H1 (cell line): ENCODE data around the gene CDK5RAP2. TPM values are rescaled to one million over a fixed set of nuclear protein-coding genes. Genes with fewer than 3 reads are reported as not detected.

ENCODE experiments used
- CTCF ChIA-PET: fragments of 300-600 bp; sonication (Branson Sonifier 250); formaldehyde crosslinking; loops from one replicate; lab custom pipeline; 2021; ENCODE audit not compliant: partially characterized antibody; lab: Charles Lee
- POLR2A ChIA-PET: fragments of 300-600 bp; sonication (Branson Sonifier 250); formaldehyde crosslinking; loops from one replicate; lab custom pipeline; 2021; ENCODE audit warnings: inconsistent platforms; ENCODE audit not compliant: partially characterized antibody; lab: Charles Lee
- DNase-seq, 2 experiments: peaks; one replicate each; pipeline versions ENCODE4 v3.0.0 to v3.0.0-alpha.2; 2010 to 2022; ENCODE audit warnings: low spot score in 2 of 2, low read depth in 1 of 2, mixed read lengths in 1 of 2
- FAIRE-seq: peaks from 2 replicates; lab custom pipeline; 2011; peaks lifted over from hg19 to GRCh38; lab: Jason Lieb, UNC
- H2AFZ ChIP-seq: 2 replicates; pipeline ENCODE4 v1.8.1; 2012; ENCODE audit warnings: low read length, inconsistent platforms
- H2AK5ac ChIP-seq: 2 replicates; pipeline ENCODE4 v1.6.1; 2013; ENCODE audit warnings: low read depth, low read length
- H2BK120ac ChIP-seq: replicated peaks from 2 replicates; pipeline ENCODE3; 2013; ENCODE audit warnings: low read depth, low read length, inconsistent platforms
- H2BK12ac ChIP-seq: 2 replicates; pipeline ENCODE4 v1.6.1; 2013; ENCODE audit warnings: low read depth, low read length
- H2BK15ac ChIP-seq: 2 replicates; pipeline ENCODE4 v1.6.1; 2013; ENCODE audit warnings: low read length
- H2BK20ac ChIP-seq: 2 replicates; pipeline ENCODE4 v1.6.1; 2013; ENCODE audit warnings: low read length
- H2BK5ac ChIP-seq: 2 replicates; pipeline ENCODE4 v1.6.1; 2013; ENCODE audit warnings: low read depth, low read length
- H3K14ac ChIP-seq: 2 replicates; pipeline ENCODE4 v1.6.1; 2013; ENCODE audit warnings: inconsistent platforms; ENCODE audit not compliant: insufficient read length
- H3K18ac ChIP-seq: 2 replicates; pipeline ENCODE4 v1.6.1; 2013; ENCODE audit warnings: low read length; ENCODE audit errors: extremely low read depth
- H3K23ac ChIP-seq: 2 replicates; pipeline ENCODE4 v1.6.1; 2013; ENCODE audit warnings: inconsistent platforms; ENCODE audit not compliant: insufficient read length
- H3K23me2 ChIP-seq: 2 replicates; pipeline ENCODE4 v1.6.1; 2013; ENCODE audit warnings: low read depth, low read length
- H3K27ac ChIP-seq: 2 replicates; pipeline ENCODE4 v1.6.1; 2011; ENCODE audit warnings: low read depth, low read length, inconsistent platforms
- H3K27me3 ChIP-seq, 4 experiments: replicated peaks in 1 of 4; 1 replicate in 1 of 4; 2 replicates in 3 of 4; pipeline versions ENCODE4 v1.6.1 to v1.8.1; 2011 to 2013; ENCODE audit warnings: low read length in 3 of 4, mild to moderate bottlenecking in 3 of 4, inconsistent platforms in 2 of 4, mixed read lengths in 2 of 4, moderate library complexity in 1 of 4; ENCODE audit not compliant: control insufficient read depth in 3 of 4, insufficient read depth in 3 of 4; ENCODE audit errors: extremely low read depth in 1 of 4
- H3K36me3 ChIP-seq, 4 experiments: 2 replicates each; pipeline versions ENCODE4 v1.6.1 to v1.8.1; 2011 to 2013; ENCODE audit warnings: mild to moderate bottlenecking in 4 of 4, low read length in 3 of 4, moderate library complexity in 2 of 4, control low read depth in 1 of 4, inconsistent platforms in 1 of 4; ENCODE audit not compliant: insufficient read depth in 4 of 4, control insufficient read depth in 2 of 4
- H3K4ac ChIP-seq: replicated peaks from 2 replicates; pipeline ENCODE3; 2013; ENCODE audit warnings: low read length, low read depth, mixed read lengths, inconsistent platforms; ENCODE audit not compliant: insufficient read length
- H3K4me1 ChIP-seq, 4 experiments: replicated peaks in 1 of 4; 1 replicate in 1 of 4; 2 replicates in 3 of 4; pipeline versions ENCODE4 v1.6.1 to v1.8.1; 2011 to 2013; ENCODE audit warnings: low read length in 3 of 4, inconsistent platforms in 2 of 4, mixed read lengths in 1 of 4; ENCODE audit not compliant: insufficient read depth in 4 of 4, control insufficient read depth in 3 of 4
- H3K4me2 ChIP-seq, 2 experiments: 2 replicates each; pipeline versions ENCODE4 v1.6.1 to v1.8.1; 2011 to 2013; ENCODE audit warnings: low read depth in 2 of 2, low read length in 2 of 2, control low read depth in 1 of 2, inconsistent platforms in 1 of 2, mild to moderate bottlenecking in 1 of 2; ENCODE audit not compliant: insufficient read depth in 1 of 2
- H3K4me3 ChIP-seq, 4 experiments: fragments of 200-600, 300-600 bp in 1 of 4; sonication (generic), shearing (Covaris generic), sonication (Bioruptor Twin) in 1 of 4; 2 replicates each; pipeline versions ENCODE4 v1.5.1 to v1.8.1; 2011 to 2016; ENCODE audit warnings: low read length in 4 of 4, low read depth in 3 of 4, control low read depth in 2 of 4, inconsistent platforms in 2 of 4, mild to moderate bottlenecking in 2 of 4, mixed read lengths in 1 of 4, moderate library complexity in 1 of 4; ENCODE audit not compliant: insufficient read depth in 2 of 4; ENCODE audit errors: extremely low read depth in 1 of 4
- H3K56ac ChIP-seq: replicated peaks from 2 replicates; pipeline ENCODE3; 2013; ENCODE audit warnings: low read depth, mild to moderate bottlenecking, mixed read lengths, low read length, inconsistent platforms; ENCODE audit not compliant: insufficient read length
- H3K79me1 ChIP-seq: 2 replicates; pipeline ENCODE4 v1.6.1; 2013; ENCODE audit warnings: low read depth, low read length, control low read depth
- H3K79me2 ChIP-seq, 2 experiments: 2 replicates each; pipeline versions ENCODE4 v1.6.1 to v1.8.1; 2012 to 2013; ENCODE audit warnings: low read length in 2 of 2, mild to moderate bottlenecking in 2 of 2, inconsistent platforms in 1 of 2; ENCODE audit not compliant: insufficient read depth in 2 of 2, control insufficient read depth in 1 of 2
- H3K9ac ChIP-seq, 4 experiments: replicated peaks in 1 of 4; 1 replicate in 1 of 4; 2 replicates in 3 of 4; pipeline versions ENCODE4 v1.6.1 to v1.8.1; 2011 to 2013; ENCODE audit warnings: low read depth in 3 of 4, low read length in 3 of 4, control low read depth in 2 of 4, mild to moderate bottlenecking in 2 of 4, moderate library complexity in 2 of 4, inconsistent platforms in 1 of 4; ENCODE audit errors: extremely low read depth in 1 of 4
- H3K9me3 ChIP-seq, 2 experiments: 2 replicates each; pipeline versions ENCODE4 v1.6.1 to v1.8.1; 2012 to 2013; ENCODE audit warnings: mild to moderate bottlenecking in 2 of 2, moderate library complexity in 2 of 2, control low read depth in 1 of 2, inconsistent platforms in 1 of 2, low read depth in 1 of 2, low read length in 1 of 2, mixed read lengths in 1 of 2; ENCODE audit not compliant: insufficient read depth in 2 of 2
- H4K20me1 ChIP-seq, 2 experiments: replicated peaks in 1 of 2; 2 replicates each; pipeline versions ENCODE3 to v1.8.1; 2011 to 2013; ENCODE audit warnings: inconsistent platforms in 2 of 2, low read length in 2 of 2, mild to moderate bottlenecking in 1 of 2; ENCODE audit not compliant: insufficient read depth in 2 of 2, control insufficient read depth in 1 of 2
- H4K5ac ChIP-seq: 2 replicates; pipeline ENCODE4 v1.6.1; 2013; ENCODE audit warnings: low read length, low read depth, mixed read lengths, inconsistent platforms; ENCODE audit not compliant: insufficient read length
- H4K8ac ChIP-seq: 2 replicates; pipeline ENCODE4 v1.8.0; 2013; ENCODE audit warnings: mild to moderate bottlenecking, moderate library complexity, low read length, inconsistent platforms; ENCODE audit not compliant: insufficient read depth; ENCODE audit errors: extremely low read depth
- H4K91ac ChIP-seq: replicated peaks from 2 replicates; pipeline ENCODE3; 2013; ENCODE audit warnings: low read length, mixed read lengths, inconsistent platforms; ENCODE audit not compliant: insufficient read length
- BACH1 ChIP-seq: IDR thresholded peaks from 2 replicates; pipeline ENCODE4 v1.6.1; 2012; ENCODE audit warnings: low read length, improper control_type of control experiment
- MAFK ChIP-seq: IDR thresholded peaks from 2 replicates; pipeline ENCODE4 v1.6.1; 2012; ENCODE audit warnings: low read depth, mild to moderate bottlenecking, improper control_type of control experiment, low read length
- WGBS, 2 experiments: shearing (Covaris generic) in 1 of 2; methylation state at CpG; one replicate each; pipeline versions ENCODE4 v1.1.6 to v1.1.7; 2013 to 2015; ENCODE audit warnings: low lambda C conversion rate in 2 of 2, mixed read lengths in 2 of 2, inconsistent platforms in 1 of 2, low coverage in 1 of 2, missing lambda C conversion rate in 1 of 2; ENCODE audit not compliant: insufficient replicate concordance in 2 of 2, insufficient coverage in 1 of 2, insufficient read length in 1 of 2; ENCODE audit errors: extremely low coverage in 1 of 2, missing lambda C conversion rate in 1 of 2; 5-methylcytosine and 5-hydroxymethylcytosine counted together
- polyA plus RNA-seq, 7 experiments: library from polyadenylated mRNA; depleted of rRNA in 3 of 7; stranded (reverse) in 5 of 7; unstranded in 2 of 7; fragments of >200 nt in 5 of 7; fragments of 200-250 nt in 2 of 7; gene quantifications; 1 replicate in 5 of 7; 2 replicates in 1 of 7; 4 replicates in 1 of 7; pipeline versions ENCODE4 v1.2.1 to v1.2.3, GENCODE V29; 2011 to 2013; ENCODE audit warnings: missing spikeins in 2 of 7, mixed read lengths in 2 of 7
- total RNA-seq: library from RNA; stranded (reverse); fragmentation: NEBNext Ultra II Directional; extraction: Animal tissue kit (Norgen Biotek cat#: 25700); gene quantifications from 2 replicates; pipeline ENCODE4 v1.2.1, GENCODE V29; 2021

CDK5RAP2 gene
- total and polyA plus RNA-seq, 2 of the 8 experiments (the other 6 are each of a cell fraction or from before 2014, with no cell fraction given), result 19.8 to 49.4 TPM

GRCh38 chr9:120393386-120394057, 186.4 kb downstream of the CDK5RAP2 start:
- Histone ChIP-seq H3K79me2 (no peaks in the 10 kb centered on the region), H3K23ac (no peak overlapping the region), H3K9ac (no peak overlapping the region), H2BK120ac (no peak overlapping the region), H2BK15ac (no peak overlapping the region), H4K8ac (no peak overlapping the region), H3K4ac (no peak overlapping the region), H3K18ac (no peak overlapping the region), H4K20me1 (no peaks in the 10 kb centered on the region), H3K27me3 (no peaks in the 10 kb centered on the region), H3K9me3 (no peaks in the 10 kb centered on the region), H3K4me3 (no peak overlapping the region), H3K27ac (no peak overlapping the region), H3K14ac (no peak overlapping the region), H3K36me3 (peaks cover 16 to 67% (median 42%) of the 10 kb centered on the region in 4 experiments), H3K56ac (no peak overlapping the region), H2BK20ac (no peak overlapping the region), H3K79me1 (no peaks in the 10 kb centered on the region; the same call in 1 of the 2 replicates), H4K91ac (no peak overlapping the region), H2BK12ac (no peak overlapping the region), H2AK5ac (no peak overlapping the region), H4K5ac (no peak overlapping the region), H3K23me2 (no peaks in the 10 kb centered on the region), H3K4me1 (no peaks in the 10 kb centered on the region), H3K4me2 (no peak overlapping the region), H2AFZ (no peak overlapping the region), H2BK5ac (no peak overlapping the region)
- TF ChIP-seq MAFK, result peak; percentile 42
- no peak for TF ChIP-seq BACH1
- DNase-seq (no peak), FAIRE-seq (no peak)
- ChIA-PET POLR2A (no interaction called here), CTCF (interaction anchor here (2.1 kb wide), 1 partner anchor 45 kb away, joined by 4 read pairs; no protein-coding TSS in a partner anchor)
- 86% methylated on average over 7 of the region's 7 CpGs; no CpG with 5 or more reads in 1 of the 2 experiments for WGBS, 2 experiments
